Measurements from ENCODE around the gene VAMP2.
A peak's percentile ranks its signal among the peaks of the same experiment; 100 is the strongest.

Gene VAMP2

GRCh38 chr17:8120520-8121406 is 42.0 kb downstream of the VAMP2 start:
- no peaks in the 10 kb centered on the region for H3K79me2 ChIP-seq (ENCODE audit: low read length)
- peak overlapping the region; percentile 24; the same call in 1 of the 2 replicates for H2AFZ ChIP-seq (ENCODE audit: low read depth, low read length)
- H4K20me1 ChIP-seq (ENCODE audit: insufficient read depth, low read length) = no peaks in the 10 kb centered on the region
- H3K9ac ChIP-seq (ENCODE audit: low read length) = peak overlapping the region; percentile 78
- TF ChIP-seq CTCF (IDR thresholded peaks at IDR 0.05; ENCODE audit: low read depth, low read length) (no peak; the same call in 1 of the 2 replicates), EZH2phosphoT487 (IDR thresholded peaks at IDR 0.05; ENCODE audit: low read depth) (no peak)
- no peaks in the 10 kb centered on the region for H3K36me3 ChIP-seq (replicated peaks; ENCODE audit: low read depth, low read length)
- peak overlapping the region; percentile 79 for H3K27ac ChIP-seq (ENCODE audit: low read length)
- H3K27me3 ChIP-seq (ENCODE audit: low read depth, low read length) = peaks cover 5% of the 10 kb centered on the region; the same call in 1 of the 2 replicates
- H3K4me1 ChIP-seq (ENCODE audit: low read length) = peaks cover 16% of the 10 kb centered on the region
- H3K4me2 ChIP-seq (ENCODE audit: low read length) = peak overlapping the region; percentile 99
- H3K9me3 ChIP-seq (ENCODE audit: insufficient read depth, low read length) = no peaks in the 10 kb centered on the region
- H3K4me3 ChIP-seq (ENCODE audit: low read length) = peak overlapping the region; percentile 100

- Histone ChIP-seq H3K4me2 (ENCODE audit: low read length) (peak overlapping the region; percentile 99), H4K20me1 (ENCODE audit: insufficient read depth, low read length) (no peaks in the 10 kb centered on the region), H2AFZ (ENCODE audit: low read depth, low read length) (peak overlapping the region; percentile 24; the same call in 1 of the 2 replicates)
Measured at GRCh38 chr17:8119581-8120519, 42.9 kb downstream of the VAMP2 start.

GRCh38 chr17:8118769-8119580 is 43.8 kb downstream of the VAMP2 start:
- peak overlapping the region; percentile 85 for H3K4me2 ChIP-seq (ENCODE audit: low read length)
- peaks cover 12% of the 10 kb centered on the region; the same call in 1 of the 2 replicates for H3K27me3 ChIP-seq (ENCODE audit: low read depth, low read length)
- peak overlapping the region; percentile 54 for H3K27ac ChIP-seq (ENCODE audit: low read length)
- no peaks in the 10 kb centered on the region for H3K9me3 ChIP-seq (ENCODE audit: insufficient read depth, low read length)
- peaks cover 9% of the 10 kb centered on the region; the same call in 1 of the 2 replicates for H3K4me1 ChIP-seq (ENCODE audit: low read length)
- no peaks in the 10 kb centered on the region for H3K79me2 ChIP-seq (ENCODE audit: low read length)
- peak overlapping the region; percentile 68 for H3K9ac ChIP-seq (ENCODE audit: low read length)
- no peaks in the 10 kb centered on the region for H3K36me3 ChIP-seq (replicated peaks; ENCODE audit: low read depth, low read length)
- peak overlapping the region; percentile 96 for H3K4me3 ChIP-seq (ENCODE audit: low read length)
- H2AFZ ChIP-seq (ENCODE audit: low read depth, low read length) = peak overlapping the region; percentile 82
- TF ChIP-seq CTCF (IDR thresholded peaks at IDR 0.05; ENCODE audit: low read depth, low read length) = peak; percentile 73
- no peak for TF ChIP-seq EZH2phosphoT487 (IDR thresholded peaks at IDR 0.05; ENCODE audit: low read depth)
- H4K20me1 ChIP-seq (ENCODE audit: insufficient read depth, low read length) = no peaks in the 10 kb centered on the region

More at GRCh38 chr17:8119581-8120519, 42.9 kb downstream of the VAMP2 start:
- TF ChIP-seq CTCF (IDR thresholded peaks at IDR 0.05; ENCODE audit: low read depth, low read length) (no peak), EZH2phosphoT487 (IDR thresholded peaks at IDR 0.05; ENCODE audit: low read depth) (no peak)
- peaks cover 8% of the 10 kb centered on the region; the same call in 1 of the 2 replicates for H3K27me3 ChIP-seq (ENCODE audit: low read depth, low read length)
- H3K79me2 ChIP-seq (ENCODE audit: low read length) = no peaks in the 10 kb centered on the region
- H3K36me3 ChIP-seq (replicated peaks; ENCODE audit: low read depth, low read length) = no peaks in the 10 kb centered on the region
- peak overlapping the region; percentile 100 for H3K4me3 ChIP-seq (ENCODE audit: low read length)
- H3K9me3 ChIP-seq (ENCODE audit: insufficient read depth, low read length) = no peaks in the 10 kb centered on the region
- H3K4me1 ChIP-seq (ENCODE audit: low read length) = peaks cover 13% of the 10 kb centered on the region
- H3K9ac ChIP-seq (ENCODE audit: low read length) = peak overlapping the region; percentile 78
- H3K27ac ChIP-seq (ENCODE audit: low read length) = peak overlapping the region; percentile 79

Data from OCI-LY3 (cell line).